ENCODE data around the gene WDFY3. TPM values are rescaled to one million over a fixed set of nuclear protein-coding genes. Genes with fewer than 3 reads are reported as not detected.

Gene WDFY3
- total RNA-seq, 1 donor: 91.9 TPM

- H3K79me2 ChIP-seq (ENCODE audit: insufficient read depth, low read length): no peaks in the 10 kb centered on the region
- no peaks in the 10 kb centered on the region for H3K9me3 ChIP-seq (ENCODE audit: low read depth, low read length)
- H3K4me2 ChIP-seq (ENCODE audit: insufficient read depth, low read length): no peak overlapping the region
- H3K36me3 ChIP-seq (ENCODE audit: insufficient read depth, low read length): no peaks in the 10 kb centered on the region
- peaks cover 3% of the 10 kb centered on the region for H3K4me1 ChIP-seq (ENCODE audit: insufficient read depth, low read length)
- TF ChIP-seq CTCF (IDR thresholded peaks at IDR 0.05; ENCODE audit: extremely low read depth, low read depth, low read length): no peak
- no peak for DNase-seq (ENCODE audit: insufficient read length, low spot score, missing footprints)
- no peak overlapping the region for H3K27ac ChIP-seq (ENCODE audit: low read depth, low read length)
- H3K4me3 ChIP-seq (ENCODE audit: insufficient read depth, low read length): no peak overlapping the region
- H3K27me3 ChIP-seq (ENCODE audit: insufficient read depth, low read length): no peaks in the 10 kb centered on the region
- H4K20me1 ChIP-seq (ENCODE audit: insufficient read depth, low read length): no peaks in the 10 kb centered on the region
- no peak overlapping the region for H2AFZ ChIP-seq (ENCODE audit: low read length)
These were observed 27.8 kb upstream of the WDFY3 start for GRCh38 chr4:84994280-84994679.

- Histone ChIP-seq H3K36me3 (ENCODE audit: insufficient read depth, low read length) (no peaks in the 10 kb centered on the region), H3K27me3 (ENCODE audit: insufficient read depth, low read length) (no peaks in the 10 kb centered on the region), H2AFZ (ENCODE audit: low read length) (peak overlapping the region; percentile 17), H3K9me3 (ENCODE audit: low read depth, low read length) (peaks cover 5% of the 10 kb centered on the region), H4K20me1 (ENCODE audit: insufficient read depth, low read length) (no peaks in the 10 kb centered on the region), H3K27ac (ENCODE audit: low read depth, low read length) (peak overlapping the region; percentile 19), H3K4me3 (ENCODE audit: insufficient read depth, low read length) (no peak overlapping the region), H3K4me1 (ENCODE audit: insufficient read depth, low read length) (no peaks in the 10 kb centered on the region), H3K4me2 (ENCODE audit: insufficient read depth, low read length) (no peak overlapping the region), H3K79me2 (ENCODE audit: insufficient read depth, low read length) (no peaks in the 10 kb centered on the region)
- TF ChIP-seq CTCF (IDR thresholded peaks at IDR 0.05; ENCODE audit: extremely low read depth, low read depth, low read length): no peak
- DNase-seq (ENCODE audit: insufficient read length, low spot score, missing footprints): no peak
These were observed 19.5 kb upstream of the WDFY3 start for GRCh38 chr4:84985952-84986351.

- no peaks in the 10 kb centered on the region for H4K20me1 ChIP-seq (ENCODE audit: insufficient read depth, low read length)
- H3K9me3 ChIP-seq (ENCODE audit: low read depth, low read length): no peaks in the 10 kb centered on the region
- H3K4me1 ChIP-seq (ENCODE audit: insufficient read depth, low read length): no peaks in the 10 kb centered on the region
- no peaks in the 10 kb centered on the region for H3K27me3 ChIP-seq (ENCODE audit: insufficient read depth, low read length)
- no peak for DNase-seq (ENCODE audit: insufficient read length, low spot score, missing footprints)
- H3K27ac ChIP-seq (ENCODE audit: low read depth, low read length): no peak overlapping the region
- H2AFZ ChIP-seq (ENCODE audit: low read length): peak overlapping the region; percentile 47
- no peak overlapping the region for H3K4me2 ChIP-seq (ENCODE audit: insufficient read depth, low read length)
- TF ChIP-seq CTCF (IDR thresholded peaks at IDR 0.05; ENCODE audit: extremely low read depth, low read depth, low read length): no peak
- H3K36me3 ChIP-seq (ENCODE audit: insufficient read depth, low read length): no peaks in the 10 kb centered on the region
- no peaks in the 10 kb centered on the region for H3K79me2 ChIP-seq (ENCODE audit: insufficient read depth, low read length)
- no peak overlapping the region for H3K4me3 ChIP-seq (ENCODE audit: insufficient read depth, low read length)
These were observed 10.9 kb upstream of the WDFY3 start for GRCh38 chr4:84977396-84977795.

GRCh38 chr4:84973856-84974255 lies 7.4 kb upstream of the WDFY3 start:
- Histone ChIP-seq H3K4me1 (ENCODE audit: insufficient read depth, low read length) (peaks cover 3% of the 10 kb centered on the region), H3K79me2 (ENCODE audit: insufficient read depth, low read length) (no peaks in the 10 kb centered on the region), H4K20me1 (ENCODE audit: insufficient read depth, low read length) (no peaks in the 10 kb centered on the region), H3K4me2 (ENCODE audit: insufficient read depth, low read length) (no peak overlapping the region), H3K27me3 (ENCODE audit: insufficient read depth, low read length) (no peaks in the 10 kb centered on the region), H3K9me3 (ENCODE audit: low read depth, low read length) (no peaks in the 10 kb centered on the region), H2AFZ (ENCODE audit: low read length) (no peak overlapping the region), H3K36me3 (ENCODE audit: insufficient read depth, low read length) (no peaks in the 10 kb centered on the region), H3K27ac (ENCODE audit: low read depth, low read length) (no peak overlapping the region), H3K4me3 (ENCODE audit: insufficient read depth, low read length) (no peak overlapping the region)
- no peak for TF ChIP-seq CTCF (IDR thresholded peaks at IDR 0.05; ENCODE audit: extremely low read depth, low read depth, low read length)
- DNase-seq (ENCODE audit: insufficient read length, low spot score, missing footprints): no peak

Data from osteoblast (primary cell).